ENCODE results near the gene TMEM53.

TMEM53 gene

DNA sequence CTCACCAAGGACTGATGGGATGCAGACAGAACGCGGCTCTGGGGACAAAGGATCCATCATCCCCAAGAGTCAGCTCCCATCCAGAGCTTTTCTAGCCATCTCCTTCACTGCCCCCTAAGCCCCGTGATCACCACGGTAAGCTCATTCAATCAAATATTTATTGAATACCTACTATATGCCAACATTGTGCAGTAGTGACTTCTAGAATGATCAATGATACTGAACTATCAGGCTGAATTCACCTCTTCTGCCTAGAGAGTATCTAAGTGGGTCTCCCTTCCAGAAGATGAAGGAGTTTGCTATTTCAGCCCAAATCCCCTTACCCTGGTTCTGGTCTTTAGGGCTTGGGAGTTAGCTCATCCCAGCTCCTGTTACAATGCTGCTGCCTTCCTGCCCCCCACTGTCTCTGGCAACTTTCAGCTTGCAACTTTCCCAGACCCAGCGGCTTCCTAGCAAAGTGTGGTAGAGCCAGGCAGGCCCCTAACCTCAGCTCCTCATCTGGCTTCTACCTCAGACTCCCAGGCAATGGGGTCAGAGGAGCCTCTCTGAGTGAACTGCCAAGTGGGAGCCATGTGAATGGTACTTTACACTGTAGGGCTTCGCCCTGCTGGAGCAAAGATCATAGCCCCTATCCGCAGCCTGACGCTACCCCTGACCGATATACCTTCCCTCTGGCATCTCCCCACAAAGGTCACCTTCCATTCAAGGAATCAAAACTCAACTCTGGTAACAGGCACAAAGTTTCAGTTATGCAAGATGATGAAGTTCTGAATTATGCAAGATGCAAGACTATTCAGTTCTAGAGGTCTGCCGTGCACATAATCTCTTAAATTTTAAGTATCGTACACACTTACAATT, 20.9 kb downstream of the TMEM53 start:
- ATAC-seq (ENCODE audit: low read depth) (no peak), DNase-seq (ENCODE audit: low spot score in 2 of 2) (no peak)
- Mint-ChIP-seq H3K4me3 (no peak overlapping the region), H3K27me3 (no peaks in the 10 kb centered on the region), H3K9me3 (no peaks in the 10 kb centered on the region), H3K4me1 (no peaks in the 10 kb centered on the region), H3K36me3 (peaks cover 16% of the 10 kb centered on the region), H3K27ac (peak overlapping the region; percentile 83)

GRCh38 chr1:44652445-44653106, 21.7 kb downstream of the TMEM53 start:
- no peaks in the 10 kb centered on the region for H3K4me1 Mint-ChIP-seq
- H3K36me3 Mint-ChIP-seq = peaks cover 22% of the 10 kb centered on the region

GRCh38 chr1:44651069-44651468, 23.2 kb downstream of the TMEM53 start:
- no peaks in the 10 kb centered on the region for H3K27me3 Mint-ChIP-seq
- H3K4me3 Mint-ChIP-seq = no peak overlapping the region
- no peak for DNase-seq (ENCODE audit: low spot score in 2 of 2)
- H3K9me3 Mint-ChIP-seq = no peaks in the 10 kb centered on the region
- peaks cover 26% of the 10 kb centered on the region for H3K36me3 Mint-ChIP-seq
- H3K4me1 Mint-ChIP-seq = no peaks in the 10 kb centered on the region
- H3K27ac Mint-ChIP-seq = no peak overlapping the region
- ATAC-seq (ENCODE audit: low read depth) = no peak

More at GRCh38 chr1:44652445-44653106, 21.7 kb downstream of the TMEM53 start:
- Mint-ChIP-seq H3K27me3 (no peaks in the 10 kb centered on the region), H3K9me3 (no peaks in the 10 kb centered on the region), H3K4me3 (no peak overlapping the region), H3K27ac (peak overlapping the region; percentile 83)
- ATAC-seq (ENCODE audit: low read depth) = peak; percentile 95
- peak; percentile 75 to 83 for DNase-seq (ENCODE audit: low spot score in 2 of 2)

GRCh38 chr1:44650159-44650831, 24.0 kb downstream of the TMEM53 start:
- Mint-ChIP-seq H3K4me1 (no peaks in the 10 kb centered on the region), H3K27ac (no peak overlapping the region), H3K27me3 (no peaks in the 10 kb centered on the region), H3K4me3 (no peak overlapping the region), H3K9me3 (no peaks in the 10 kb centered on the region), H3K36me3 (peaks cover 26% of the 10 kb centered on the region)
- ATAC-seq (ENCODE audit: low read depth) = no peak
- DNase-seq (ENCODE audit: low spot score in 2 of 2) = no peak

GRCh38 chr1:44649788-44650158, 24.5 kb downstream of the TMEM53 start:
- Mint-ChIP-seq H3K4me3 (no peak overlapping the region), H3K27ac (no peak overlapping the region), H3K36me3 (peaks cover 29% of the 10 kb centered on the region), H3K27me3 (no peaks in the 10 kb centered on the region), H3K9me3 (no peaks in the 10 kb centered on the region), H3K4me1 (no peaks in the 10 kb centered on the region)
- DNase-seq (ENCODE audit: low spot score in 2 of 2) (no peak), ATAC-seq (ENCODE audit: low read depth) (no peak)

DNA sequence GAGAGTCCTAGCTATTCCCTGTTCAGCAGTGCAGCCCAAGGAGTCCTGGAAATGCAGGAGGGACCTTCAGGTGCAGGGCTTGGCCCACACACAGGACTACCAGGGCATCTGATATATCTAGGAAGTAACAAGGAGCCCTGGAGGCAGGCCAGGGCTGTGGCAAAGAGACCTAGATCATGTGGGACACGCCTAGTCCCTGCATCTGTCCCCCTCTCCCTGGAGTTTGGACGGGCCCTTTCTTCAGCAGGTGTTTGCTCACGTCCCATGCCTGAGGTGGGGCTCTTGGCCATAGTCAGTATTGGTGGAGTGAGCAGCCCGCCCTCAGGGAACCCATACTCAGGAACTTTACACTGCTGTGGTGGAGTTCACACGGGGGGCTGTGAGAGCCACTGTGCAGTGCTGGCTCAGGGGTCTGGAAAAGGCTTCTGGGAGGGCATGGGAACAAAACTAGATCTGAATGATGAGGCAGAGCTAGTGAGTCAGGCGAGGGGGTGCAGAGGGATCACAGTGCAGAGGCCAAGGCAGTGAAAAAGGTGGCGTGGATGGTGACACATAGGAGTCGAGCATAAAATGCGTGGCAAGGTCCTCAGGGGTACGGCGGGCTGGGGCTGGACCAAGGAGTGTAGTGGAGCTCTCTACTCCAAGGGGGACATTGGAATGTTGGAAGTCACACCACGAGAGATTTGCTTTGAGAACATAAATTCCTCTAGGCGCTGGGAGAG, 25.6 kb downstream of the TMEM53 start:
- H3K27me3 Mint-ChIP-seq = no peaks in the 10 kb centered on the region
- no peak for ATAC-seq (ENCODE audit: low read depth)
- no peak overlapping the region for H3K27ac Mint-ChIP-seq

GRCh38 chr1:44647896-44648295, 26.4 kb downstream of the TMEM53 start:
- ATAC-seq (ENCODE audit: low read depth) (no peak), DNase-seq (ENCODE audit: low spot score in 2 of 2) (no peak)
- H3K4me1 Mint-ChIP-seq = no peaks in the 10 kb centered on the region
- no peak overlapping the region for H3K4me3 Mint-ChIP-seq
- H3K27me3 Mint-ChIP-seq = no peaks in the 10 kb centered on the region
- peaks cover 35% of the 10 kb centered on the region for H3K36me3 Mint-ChIP-seq
- no peaks in the 10 kb centered on the region for H3K9me3 Mint-ChIP-seq
- H3K27ac Mint-ChIP-seq = peak overlapping the region; percentile 48

More for the DNA sequence above, 25.6 kb downstream of the TMEM53 start:
- no peaks in the 10 kb centered on the region for H3K9me3 Mint-ChIP-seq
- no peak for DNase-seq (ENCODE audit: low spot score in 2 of 2)
- H3K36me3 Mint-ChIP-seq = peaks cover 31% of the 10 kb centered on the region
- no peaks in the 10 kb centered on the region for H3K4me1 Mint-ChIP-seq
- H3K4me3 Mint-ChIP-seq = no peak overlapping the region

DNA sequence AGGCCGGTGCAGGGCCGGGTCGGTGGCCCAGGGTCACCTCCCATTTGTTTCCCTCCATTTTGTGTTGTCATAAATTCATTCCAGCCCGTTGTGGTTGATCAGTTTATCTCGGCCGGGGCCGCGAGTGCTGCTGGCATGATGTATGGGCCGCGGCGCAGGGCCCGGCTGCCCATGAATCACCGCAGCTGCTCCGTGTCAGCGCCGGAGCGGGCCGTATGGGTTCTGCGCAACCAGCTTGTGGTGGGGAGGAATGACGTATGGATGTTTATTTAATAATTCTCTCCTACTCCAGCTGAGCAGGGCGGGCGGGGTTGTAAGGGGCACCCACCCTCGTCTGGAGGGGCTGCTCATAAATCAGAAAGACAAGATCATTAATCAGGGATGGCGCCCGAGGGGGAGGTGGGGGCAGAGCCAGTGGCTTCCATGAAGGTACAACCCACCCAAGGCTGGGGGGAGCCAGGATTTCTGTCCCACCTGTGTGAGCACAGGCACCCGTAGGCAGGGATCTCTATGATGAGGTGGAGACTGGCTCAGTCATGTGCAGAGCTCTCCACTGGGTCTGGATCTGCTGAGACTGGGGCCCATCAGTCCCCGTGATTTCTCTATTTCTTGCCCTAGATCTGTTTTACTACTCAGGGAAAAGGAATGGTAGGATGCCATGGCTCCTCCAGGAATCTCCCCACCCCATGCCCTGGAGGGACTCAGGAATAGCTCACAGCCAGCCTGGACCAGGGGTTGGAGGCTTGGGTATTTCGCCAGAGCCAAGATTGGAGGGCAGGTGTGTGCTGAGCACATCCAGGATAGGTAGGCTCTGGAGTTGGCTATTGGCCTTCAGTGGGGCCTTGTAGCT, 27.8 kb downstream of the TMEM53 start:
- ATAC-seq (ENCODE audit: low read depth) (no peak), DNase-seq (ENCODE audit: low spot score in 2 of 2) (no peak)
- Mint-ChIP-seq H3K27me3 (no peaks in the 10 kb centered on the region), H3K4me1 (peaks cover 6% of the 10 kb centered on the region), H3K4me3 (no peak overlapping the region), H3K36me3 (peaks cover 42% of the 10 kb centered on the region), H3K27ac (no peak overlapping the region), H3K9me3 (no peaks in the 10 kb centered on the region)

DNA sequence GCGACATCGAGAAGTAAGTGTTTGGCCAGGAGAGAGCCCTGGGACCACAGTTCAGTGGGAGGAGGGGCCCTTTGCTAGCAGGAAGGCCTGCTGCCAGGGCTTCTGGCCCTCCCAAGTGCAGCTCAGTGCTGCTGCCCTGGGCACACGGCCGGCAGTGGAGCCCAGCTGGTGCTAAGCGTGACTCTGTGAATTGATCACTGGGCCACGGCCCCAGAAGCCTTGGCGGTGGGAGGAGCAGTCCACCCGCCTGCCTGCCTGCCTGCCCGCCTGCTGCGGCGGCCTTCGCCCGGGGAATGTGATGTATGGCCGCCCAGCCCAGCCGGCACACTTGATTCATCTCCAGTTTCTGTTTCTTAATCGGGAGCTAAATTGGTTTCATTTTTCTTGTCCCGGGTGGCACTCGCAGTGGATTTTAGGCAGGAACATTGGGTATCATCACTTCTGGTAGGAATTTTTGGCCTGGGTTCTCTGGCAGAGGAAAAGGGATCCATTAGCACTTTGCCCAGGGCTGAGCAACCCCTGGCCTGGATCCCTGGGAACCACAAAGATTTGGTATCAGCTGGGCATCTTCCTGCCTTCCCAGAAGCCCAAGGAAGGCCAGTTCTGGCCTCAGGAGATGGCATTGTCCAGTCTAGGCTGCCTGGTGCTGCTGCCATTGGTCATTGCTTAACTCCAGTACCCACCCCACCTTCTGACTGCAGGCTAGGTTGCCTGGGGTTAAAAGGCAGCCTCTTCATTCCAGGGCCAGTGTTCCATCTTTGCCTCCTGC, 28.6 kb downstream of the TMEM53 start:
- Mint-ChIP-seq H3K9me3 (no peaks in the 10 kb centered on the region), H3K36me3 (peaks cover 39% of the 10 kb centered on the region), H3K27ac (no peak overlapping the region), H3K27me3 (no peaks in the 10 kb centered on the region), H3K4me1 (peaks cover 6% of the 10 kb centered on the region), H3K4me3 (no peak overlapping the region)
- no peak for ATAC-seq (ENCODE audit: low read depth)
- DNase-seq (ENCODE audit: low spot score in 2 of 2) = no peak

DNA sequence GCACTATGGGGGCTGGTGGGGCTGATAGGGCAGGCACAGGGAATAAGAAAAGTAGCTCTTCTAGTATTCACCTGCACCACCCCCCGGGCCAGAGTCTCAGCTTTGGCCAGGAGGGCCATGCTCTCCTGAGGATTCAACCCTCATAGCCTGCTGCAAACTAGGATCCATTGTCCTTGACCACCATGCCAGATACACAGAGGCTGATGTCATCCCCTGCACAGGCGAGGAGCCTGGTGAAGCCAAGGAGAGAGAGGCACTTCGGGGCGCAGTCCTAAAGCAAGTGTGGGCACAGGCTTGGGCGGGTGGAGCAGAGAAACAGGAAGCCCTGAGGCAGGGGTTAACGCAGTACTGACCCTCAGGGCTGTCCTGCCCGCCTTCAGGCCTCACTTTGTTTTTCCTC, 29.5 kb downstream of the TMEM53 start:
- ATAC-seq (ENCODE audit: low read depth) = no peak
- H3K9me3 Mint-ChIP-seq = no peaks in the 10 kb centered on the region
- no peaks in the 10 kb centered on the region for H3K27me3 Mint-ChIP-seq
- H3K4me3 Mint-ChIP-seq = no peak overlapping the region
- H3K27ac Mint-ChIP-seq = no peak overlapping the region
- peaks cover 39% of the 10 kb centered on the region for H3K36me3 Mint-ChIP-seq
- H3K4me1 Mint-ChIP-seq = peaks cover 6% of the 10 kb centered on the region
- no peak for DNase-seq (ENCODE audit: low spot score in 2 of 2)

DNA sequence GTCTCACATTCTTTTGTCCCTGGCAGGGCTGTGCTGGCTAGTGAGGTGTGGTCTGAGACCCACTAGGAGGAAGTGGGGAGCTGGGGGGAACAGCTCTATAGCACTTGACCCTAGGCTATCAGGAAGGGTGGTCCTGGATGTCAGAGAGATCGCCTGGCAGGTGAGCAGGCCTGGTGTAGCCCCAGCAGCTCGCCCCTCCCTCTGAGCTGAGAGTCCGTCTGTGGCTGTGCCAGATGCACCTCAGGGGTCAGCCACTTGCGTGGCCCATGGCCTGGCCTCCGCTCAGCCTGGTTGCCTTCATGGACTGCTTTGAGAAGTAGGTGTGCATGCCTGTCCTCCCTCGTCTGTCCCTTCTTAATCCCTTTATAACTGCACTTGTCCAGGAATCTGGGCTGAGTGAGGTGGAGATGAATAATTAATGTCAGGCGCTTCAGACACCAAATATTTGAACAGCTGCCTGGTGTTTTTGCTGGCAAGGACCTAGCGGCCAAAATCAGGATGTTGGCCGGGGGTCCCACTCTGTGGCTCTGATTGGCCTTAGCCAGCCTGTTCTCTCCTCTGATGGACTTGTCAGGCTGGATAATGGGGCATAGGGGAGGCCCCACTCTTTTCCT, 30.5 kb downstream of the TMEM53 start:
- no peak overlapping the region for H3K4me3 Mint-ChIP-seq
- no peaks in the 10 kb centered on the region for H3K27me3 Mint-ChIP-seq
- ATAC-seq (ENCODE audit: low read depth) (no peak), DNase-seq (ENCODE audit: low spot score in 2 of 2) (no peak)
- peaks cover 6% of the 10 kb centered on the region for H3K4me1 Mint-ChIP-seq
- H3K27ac Mint-ChIP-seq = peak overlapping the region; percentile 12
- peaks cover 34% of the 10 kb centered on the region for H3K36me3 Mint-ChIP-seq
- no peaks in the 10 kb centered on the region for H3K9me3 Mint-ChIP-seq

GRCh38 chr1:44642925-44643324, 31.4 kb downstream of the TMEM53 start:
- H3K36me3 Mint-ChIP-seq = peaks cover 36% of the 10 kb centered on the region
- no peak for ATAC-seq (ENCODE audit: low read depth)
- no peak overlapping the region for H3K27ac Mint-ChIP-seq

More at GRCh38 chr1:44642925-44643324, 31.4 kb downstream of the TMEM53 start:
- Mint-ChIP-seq H3K27me3 (no peaks in the 10 kb centered on the region), H3K4me3 (no peak overlapping the region), H3K9me3 (no peaks in the 10 kb centered on the region), H3K4me1 (peaks cover 9% of the 10 kb centered on the region)
- DNase-seq (ENCODE audit: low spot score in 2 of 2) = no peak

All from memory B cell (primary cell).